ENCODE results near the gene SLC27A6.

GRCh38 chr5:128966375-128966774 is 1.1 kb downstream of the SLC27A6 start:
- TF ChIP-seq, protein P1, sequence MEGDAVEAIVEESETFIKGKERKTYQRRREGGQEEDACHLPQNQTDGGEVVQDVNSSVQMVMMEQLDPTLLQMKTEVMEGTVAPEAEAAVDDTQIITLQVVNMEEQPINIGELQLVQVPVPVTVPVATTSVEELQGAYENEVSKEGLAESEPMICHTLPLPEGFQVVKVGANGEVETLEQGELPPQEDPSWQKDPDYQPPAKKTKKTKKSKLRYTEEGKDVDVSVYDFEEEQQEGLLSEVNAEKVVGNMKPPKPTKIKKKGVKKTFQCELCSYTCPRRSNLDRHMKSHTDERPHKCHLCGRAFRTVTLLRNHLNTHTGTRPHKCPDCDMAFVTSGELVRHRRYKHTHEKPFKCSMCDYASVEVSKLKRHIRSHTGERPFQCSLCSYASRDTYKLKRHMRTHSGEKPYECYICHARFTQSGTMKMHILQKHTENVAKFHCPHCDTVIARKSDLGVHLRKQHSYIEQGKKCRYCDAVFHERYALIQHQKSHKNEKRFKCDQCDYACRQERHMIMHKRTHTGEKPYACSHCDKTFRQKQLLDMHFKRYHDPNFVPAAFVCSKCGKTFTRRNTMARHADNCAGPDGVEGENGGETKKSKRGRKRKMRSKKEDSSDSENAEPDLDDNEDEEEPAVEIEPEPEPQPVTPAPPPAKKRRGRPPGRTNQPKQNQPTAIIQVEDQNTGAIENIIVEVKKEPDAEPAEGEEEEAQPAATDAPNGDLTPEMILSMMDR (IDR thresholded peaks at IDR 0.05; ENCODE audit: insufficient read depth, low read depth, low read length): no peak
- no peak for TF ChIP-seq EZH2 (IDR thresholded peaks at IDR 0.05; ENCODE audit: insufficient read depth, low read length)

Data from astrocyte (in vitro differentiated cells and primary cell).